Measurements from ENCODE around the gene TUSC2.

GRCh38 chr3:50358911-50359759 lies 31.1 kb upstream of the TUSC2 start, which contains the start of gene TMEM115:
- TF ChIP-seq, protein P1, sequence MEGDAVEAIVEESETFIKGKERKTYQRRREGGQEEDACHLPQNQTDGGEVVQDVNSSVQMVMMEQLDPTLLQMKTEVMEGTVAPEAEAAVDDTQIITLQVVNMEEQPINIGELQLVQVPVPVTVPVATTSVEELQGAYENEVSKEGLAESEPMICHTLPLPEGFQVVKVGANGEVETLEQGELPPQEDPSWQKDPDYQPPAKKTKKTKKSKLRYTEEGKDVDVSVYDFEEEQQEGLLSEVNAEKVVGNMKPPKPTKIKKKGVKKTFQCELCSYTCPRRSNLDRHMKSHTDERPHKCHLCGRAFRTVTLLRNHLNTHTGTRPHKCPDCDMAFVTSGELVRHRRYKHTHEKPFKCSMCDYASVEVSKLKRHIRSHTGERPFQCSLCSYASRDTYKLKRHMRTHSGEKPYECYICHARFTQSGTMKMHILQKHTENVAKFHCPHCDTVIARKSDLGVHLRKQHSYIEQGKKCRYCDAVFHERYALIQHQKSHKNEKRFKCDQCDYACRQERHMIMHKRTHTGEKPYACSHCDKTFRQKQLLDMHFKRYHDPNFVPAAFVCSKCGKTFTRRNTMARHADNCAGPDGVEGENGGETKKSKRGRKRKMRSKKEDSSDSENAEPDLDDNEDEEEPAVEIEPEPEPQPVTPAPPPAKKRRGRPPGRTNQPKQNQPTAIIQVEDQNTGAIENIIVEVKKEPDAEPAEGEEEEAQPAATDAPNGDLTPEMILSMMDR (IDR thresholded peaks at IDR 0.05): no peak
- peak in 2 of 3 donors; percentile 57 to 61 for TF ChIP-seq POLR2AphosphoS5 (IDR thresholded peaks at IDR 0.05)
- peak in 1 of 2 donors; percentile 62 for TF ChIP-seq POLR2A (IDR thresholded peaks at IDR 0.05)
